ENCODE measurements around the gene FLNB.

DNA sequence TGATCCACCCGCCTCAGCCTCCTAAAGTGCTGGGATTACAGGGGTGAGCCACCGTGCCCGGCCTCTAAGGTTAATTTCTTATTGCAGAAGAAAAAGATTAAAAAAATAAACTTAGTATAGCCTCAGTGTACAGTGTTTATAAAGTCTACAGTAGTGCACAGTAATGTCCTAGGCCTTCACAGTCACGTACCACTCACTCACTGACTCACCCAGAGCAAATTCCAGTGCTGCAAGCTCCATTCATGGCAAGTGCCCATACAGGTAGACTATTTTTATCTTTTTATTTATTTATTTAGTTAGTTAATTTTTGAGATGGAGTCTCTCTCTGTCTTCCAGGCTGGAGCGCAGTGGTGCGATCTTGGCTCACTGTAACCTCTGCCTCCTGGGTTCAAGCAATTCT, 3.2 kb upstream of the FLNB start:
- TF ChIP-seq, protein P1, sequence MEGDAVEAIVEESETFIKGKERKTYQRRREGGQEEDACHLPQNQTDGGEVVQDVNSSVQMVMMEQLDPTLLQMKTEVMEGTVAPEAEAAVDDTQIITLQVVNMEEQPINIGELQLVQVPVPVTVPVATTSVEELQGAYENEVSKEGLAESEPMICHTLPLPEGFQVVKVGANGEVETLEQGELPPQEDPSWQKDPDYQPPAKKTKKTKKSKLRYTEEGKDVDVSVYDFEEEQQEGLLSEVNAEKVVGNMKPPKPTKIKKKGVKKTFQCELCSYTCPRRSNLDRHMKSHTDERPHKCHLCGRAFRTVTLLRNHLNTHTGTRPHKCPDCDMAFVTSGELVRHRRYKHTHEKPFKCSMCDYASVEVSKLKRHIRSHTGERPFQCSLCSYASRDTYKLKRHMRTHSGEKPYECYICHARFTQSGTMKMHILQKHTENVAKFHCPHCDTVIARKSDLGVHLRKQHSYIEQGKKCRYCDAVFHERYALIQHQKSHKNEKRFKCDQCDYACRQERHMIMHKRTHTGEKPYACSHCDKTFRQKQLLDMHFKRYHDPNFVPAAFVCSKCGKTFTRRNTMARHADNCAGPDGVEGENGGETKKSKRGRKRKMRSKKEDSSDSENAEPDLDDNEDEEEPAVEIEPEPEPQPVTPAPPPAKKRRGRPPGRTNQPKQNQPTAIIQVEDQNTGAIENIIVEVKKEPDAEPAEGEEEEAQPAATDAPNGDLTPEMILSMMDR (IDR thresholded peaks at IDR 0.05): no peak
- TF ChIP-seq POLR2AphosphoS5 (IDR thresholded peaks at IDR 0.05) (no peak), POLR2A (IDR thresholded peaks at IDR 0.05) (no peak)
